NCI-H748 (cell line): ENCODE measurements around the gene GIGYF2.
A peak's percentile ranks its signal among the peaks of the same experiment; 100 is the strongest.

Source experiments
- DNase-seq: peaks from one replicate; lab custom pipeline; 2025; ENCODE audit not compliant: unreplicated experiment; lab: John Stamatoyannopoulos, UW

Gene GIGYF2

GRCh38 chr2:232757905-232758304 is 60.8 kb downstream of the GIGYF2 start:
- DNase-seq, result no peak

DNA sequence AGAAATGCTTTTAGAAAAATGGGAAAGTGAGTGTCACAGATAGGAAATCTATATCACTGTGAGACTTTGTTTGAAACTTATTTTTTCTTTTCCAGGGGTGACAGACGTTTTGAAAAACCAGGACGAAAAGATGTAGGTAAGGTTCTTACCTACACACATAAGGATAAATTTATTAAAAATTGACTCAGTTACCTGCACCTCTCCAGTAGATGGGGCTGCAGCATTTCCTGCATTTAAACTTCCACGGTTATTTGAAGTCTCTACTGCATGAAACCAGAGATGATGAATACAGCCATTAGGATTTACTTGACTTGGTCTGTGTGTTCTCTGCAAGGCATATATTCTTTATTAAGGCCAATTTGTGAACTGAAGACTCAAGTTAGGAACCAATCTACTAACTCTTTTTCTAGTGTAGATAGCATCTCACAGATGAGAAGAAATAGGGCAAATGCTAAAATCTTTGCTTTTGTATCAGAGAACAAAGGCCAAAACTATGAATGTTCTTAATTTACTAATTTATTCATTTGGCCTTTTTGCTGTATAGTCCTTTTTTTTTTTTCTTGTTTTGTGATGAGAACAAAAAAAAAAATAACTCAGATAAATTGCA is 64.3 kb downstream of the GIGYF2 start:
- DNase-seq, result peak; percentile 59

DNA sequence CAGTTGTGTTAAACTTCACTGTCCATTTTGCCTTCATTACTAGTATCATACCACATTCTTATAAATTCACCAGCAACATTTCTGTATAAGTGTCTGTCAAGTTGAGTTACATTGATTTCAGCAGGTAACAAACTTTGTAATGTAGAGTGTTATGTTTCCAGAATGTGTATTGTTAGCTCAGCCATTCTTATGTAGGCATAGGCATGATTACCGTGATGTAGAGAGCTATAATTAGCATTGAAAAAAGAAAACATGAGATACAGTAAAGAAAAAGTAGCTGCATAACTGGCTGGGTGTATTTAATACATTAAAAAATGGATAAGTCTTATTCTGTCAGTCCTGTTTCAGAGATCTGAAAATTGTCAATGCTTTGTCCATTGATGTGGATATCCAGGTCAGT is 70.7 kb downstream of the GIGYF2 start:
- DNase-seq, result no peak

DNA sequence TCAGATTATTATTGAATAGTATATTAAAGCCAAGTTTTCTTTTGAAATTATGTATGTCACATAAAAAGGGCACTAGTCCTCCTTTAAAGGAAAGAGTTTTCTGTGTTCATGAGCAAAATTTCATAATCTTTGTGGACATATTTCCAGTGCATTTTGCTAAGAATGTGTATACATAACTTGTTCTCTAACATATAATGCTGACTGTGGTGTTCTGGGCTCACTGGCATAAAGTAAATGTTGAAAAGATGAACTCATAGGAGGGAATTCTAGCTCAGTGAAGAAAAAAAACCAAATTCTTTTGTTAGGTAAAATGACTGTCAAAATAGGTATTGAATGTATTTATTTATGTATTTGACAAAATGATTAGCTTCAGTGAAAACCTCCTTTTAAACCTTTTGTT is 73.1 kb downstream of the GIGYF2 start:
- DNase-seq, result no peak

GRCh38 chr2:232771870-232772269 is 74.7 kb downstream of the GIGYF2 start:
- no peak for DNase-seq

DNA sequence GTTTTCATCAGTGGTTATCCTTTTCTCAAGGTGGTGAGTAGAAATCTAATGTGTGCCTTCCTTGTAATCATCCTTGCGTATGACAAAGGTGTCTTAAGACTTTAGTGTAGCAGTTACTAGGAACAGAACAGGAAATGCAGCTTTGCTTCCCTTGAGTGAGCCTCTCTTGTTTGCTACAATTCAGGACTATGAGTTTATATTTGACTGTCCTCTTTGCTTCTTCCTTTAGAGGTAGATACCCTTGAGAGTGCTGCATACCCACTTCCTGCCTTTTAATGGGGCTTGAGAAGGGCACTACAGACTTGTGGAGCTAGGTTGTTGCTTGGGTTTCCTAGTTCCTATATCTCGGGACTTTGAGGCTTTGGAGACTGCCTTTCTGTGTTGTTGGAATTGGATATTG is 75.4 kb downstream of the GIGYF2 start:
- DNase-seq, result no peak

DNA sequence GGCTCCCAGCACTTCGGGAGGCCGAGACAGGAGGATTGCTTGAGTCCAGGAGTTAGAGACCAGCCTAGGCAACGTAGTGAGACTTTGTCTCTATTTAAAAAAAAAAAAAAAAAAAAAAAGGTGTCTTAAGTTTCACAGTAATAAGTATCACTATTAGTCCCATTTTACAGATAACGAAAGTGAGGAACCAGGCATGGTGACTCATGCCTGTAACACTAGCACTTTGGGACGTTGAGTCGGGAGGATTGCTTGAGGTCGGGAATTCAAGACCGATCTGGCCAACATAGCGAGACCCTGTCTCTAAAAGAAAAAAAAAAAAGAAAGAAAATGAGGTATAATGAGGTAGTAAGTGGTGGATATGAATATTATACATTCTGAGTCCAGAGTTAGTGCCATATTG is 76.7 kb downstream of the GIGYF2 start:
- no peak for DNase-seq

GRCh38 chr2:232776435-232776834 is 79.3 kb downstream of the GIGYF2 start, which contains the start of gene KCNJ13:
KCNJ13 (minus strand) TSS chr2:232776565; CDS start chr2:232771362, 5,203 bp downstream.
- no peak for DNase-seq

DNA sequence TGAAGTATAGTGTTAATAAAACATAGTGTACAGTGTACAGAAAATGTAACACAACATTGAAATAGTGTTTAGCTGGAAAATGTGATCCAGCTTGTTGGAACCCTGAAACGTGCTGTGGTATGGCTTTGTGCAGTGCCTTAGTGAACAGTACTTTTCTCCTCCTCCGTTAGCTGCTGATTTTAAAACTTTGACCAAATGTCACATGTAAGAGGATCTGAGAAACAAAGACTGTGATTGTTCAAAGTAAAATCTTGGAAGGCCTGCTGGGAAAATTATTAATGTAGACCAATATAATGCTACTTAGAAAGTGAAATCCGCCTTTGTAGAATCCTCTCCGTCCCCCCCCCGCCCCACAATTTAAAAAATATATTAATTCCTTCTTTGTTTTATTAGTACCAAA is 80.1 kb downstream of the GIGYF2 start:
- no peak for DNase-seq

DNA sequence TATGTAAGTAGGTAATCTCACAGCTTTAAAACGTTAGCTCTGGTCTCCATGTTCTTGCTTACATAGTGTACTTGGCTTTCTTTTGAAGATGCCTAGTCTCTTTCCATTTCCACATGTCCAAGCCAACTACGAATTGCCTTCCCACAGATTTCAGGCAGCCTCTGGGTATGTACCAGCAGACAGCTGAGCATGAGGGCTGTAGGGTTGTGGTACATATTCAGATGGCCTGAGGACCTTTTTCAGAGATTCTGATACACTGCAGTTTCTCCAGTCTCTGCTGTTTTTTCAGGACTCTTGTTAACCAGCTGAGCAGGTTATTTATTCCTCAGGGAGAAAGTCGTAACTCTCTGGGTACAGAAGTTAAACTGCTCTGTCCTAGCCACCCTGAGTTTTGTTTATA is 82.3 kb downstream of the GIGYF2 start:
- DNase-seq, result no peak

- no peak for DNase-seq
Observed at GRCh38 chr2:232779934-232780333, 82.8 kb downstream of the GIGYF2 start.

DNA sequence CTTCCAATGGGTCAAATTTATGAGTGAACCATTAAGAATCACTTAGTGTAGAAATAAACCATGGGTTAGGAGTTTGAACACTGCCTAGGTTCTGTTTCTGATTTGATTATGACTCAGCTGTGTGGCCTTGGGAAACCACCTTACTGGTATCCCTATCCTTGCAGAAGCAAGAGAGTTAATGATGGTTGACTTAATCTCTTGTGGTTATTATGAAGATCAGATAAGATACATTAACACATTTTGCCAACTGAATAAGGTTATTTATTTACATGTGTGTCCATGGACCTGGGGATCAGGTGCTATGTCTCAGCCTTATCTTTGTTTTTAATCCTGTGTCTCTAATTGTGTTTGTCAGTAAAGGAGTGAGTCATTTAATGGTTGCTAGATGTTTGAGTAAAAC is 84.6 kb downstream of the GIGYF2 start:
- no peak for DNase-seq

GRCh38 chr2:232783278-232783677 is 86.1 kb downstream of the GIGYF2 start:
- DNase-seq, result no peak

GRCh38 chr2:232787806-232788205 is 90.7 kb downstream of the GIGYF2 start:
- no peak for DNase-seq

DNA sequence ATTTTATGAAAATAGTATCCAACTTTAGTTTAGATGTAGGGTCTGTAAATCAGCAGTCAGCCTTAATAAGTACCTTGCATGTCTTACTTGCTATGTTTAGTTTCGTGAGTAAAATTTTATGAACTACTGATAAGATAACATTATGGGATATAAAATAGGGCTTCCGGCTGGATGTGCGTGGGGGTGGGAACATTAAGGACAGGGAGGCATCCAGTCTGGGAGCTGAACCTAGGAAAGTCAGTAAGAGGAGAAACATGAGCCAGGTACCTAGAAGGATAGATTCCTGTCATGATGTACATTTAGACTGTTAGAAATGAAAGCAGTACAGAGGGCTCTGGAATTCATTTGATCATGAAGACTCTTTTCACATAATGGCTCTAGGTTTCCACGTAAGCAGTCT is 92.0 kb downstream of the GIGYF2 start:
- DNase-seq, result no peak

DNA sequence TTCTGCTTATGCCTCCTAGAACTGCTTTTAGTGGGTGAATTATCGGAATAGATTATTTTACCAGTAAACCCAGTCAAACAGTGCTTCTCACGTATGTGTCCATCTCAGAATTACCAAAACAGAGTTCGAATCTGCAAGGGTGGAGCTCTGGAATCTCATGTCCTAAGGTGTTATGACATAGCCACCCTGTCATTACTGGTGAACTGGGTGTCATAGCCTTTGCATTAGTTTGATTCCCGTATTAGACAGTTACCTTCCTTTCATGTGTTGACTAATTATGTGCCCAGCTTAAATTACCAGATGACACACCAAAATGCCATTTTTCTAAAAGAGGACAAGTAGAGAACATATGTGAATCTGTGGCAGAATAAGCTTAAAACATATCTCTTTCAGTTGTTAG is 94.4 kb downstream of the GIGYF2 start:
- DNase-seq, result no peak

GRCh38 chr2:232793271-232793670 is 96.1 kb downstream of the GIGYF2 start:
- DNase-seq, result no peak

DNA sequence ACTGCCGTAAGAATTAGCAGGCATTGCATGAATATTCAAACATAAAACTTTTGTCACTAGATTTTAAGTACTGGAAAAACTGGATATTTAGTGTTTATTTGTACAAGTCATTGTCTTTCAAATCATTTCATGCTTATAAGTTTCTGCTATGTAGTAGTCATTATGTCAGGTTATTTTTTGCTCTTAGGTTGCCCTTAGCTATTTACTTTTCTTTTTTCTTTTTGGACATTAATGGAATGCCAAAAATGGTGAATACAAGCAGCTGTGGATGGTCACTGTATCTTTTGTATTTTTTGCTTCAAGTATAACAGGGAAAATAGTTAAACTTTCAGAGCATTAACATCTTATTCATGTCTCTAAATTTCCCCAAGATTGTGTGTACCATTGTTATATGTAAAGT is 97.8 kb downstream of the GIGYF2 start:
- DNase-seq, result no peak

GRCh38 chr2:232795920-232796319 is 98.8 kb downstream of the GIGYF2 start:
- no peak for DNase-seq

DNA sequence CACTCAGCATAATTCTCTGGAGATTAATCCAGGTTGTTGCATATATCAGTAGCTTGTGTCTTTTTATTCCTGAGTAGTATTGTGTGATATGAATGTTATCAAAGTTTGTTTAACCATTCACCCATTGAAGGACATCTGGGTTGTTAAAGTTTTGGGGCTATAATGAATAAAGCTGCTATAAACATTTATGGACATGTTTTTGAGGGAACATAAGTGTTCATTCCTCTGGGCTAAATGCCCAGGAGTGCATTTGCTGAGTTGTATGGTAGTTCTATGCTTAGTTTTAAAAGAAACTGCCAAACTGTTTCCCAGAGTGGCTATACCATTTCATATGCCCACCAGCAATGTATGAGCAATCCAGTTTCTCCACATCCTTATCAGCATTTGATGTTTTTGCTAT is 101.1 kb downstream of the GIGYF2 start:
- no peak for DNase-seq

DNA sequence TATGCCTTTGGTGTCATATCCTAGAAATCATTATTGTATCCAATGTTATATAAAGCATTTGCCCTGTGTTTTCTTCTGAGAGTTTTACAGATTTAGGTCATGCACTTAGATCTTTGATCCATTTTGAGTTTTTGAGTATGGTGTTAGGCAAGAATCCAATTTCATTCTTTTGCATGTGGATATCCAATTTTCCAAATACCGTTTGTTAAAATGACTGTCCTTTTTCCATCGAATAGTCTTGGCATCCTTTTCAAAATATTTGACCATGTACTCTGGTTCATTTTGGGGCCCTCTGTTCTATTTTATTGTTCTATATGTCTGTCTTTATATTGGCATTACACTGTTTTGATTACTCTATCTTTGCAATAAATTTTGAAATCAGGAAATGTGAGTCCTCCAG is 103.0 kb downstream of the GIGYF2 start:
- DNase-seq, result no peak

GRCh38 chr2:232802091-232802490 is 105.0 kb downstream of the GIGYF2 start:
- DNase-seq, result no peak

GRCh38 chr2:232809349-232810124 is 112.4 kb downstream of the GIGYF2 start:
- no peak for DNase-seq
